ENCODE measurements around the gene TSPAN11. TPM values are rescaled to one million over a fixed set of nuclear protein-coding genes. Genes with fewer than 3 reads are reported as not detected.

Gene TSPAN11
- total RNA-seq, 1 experiment from 2014 or later, result 0.48 TPM

DNA sequence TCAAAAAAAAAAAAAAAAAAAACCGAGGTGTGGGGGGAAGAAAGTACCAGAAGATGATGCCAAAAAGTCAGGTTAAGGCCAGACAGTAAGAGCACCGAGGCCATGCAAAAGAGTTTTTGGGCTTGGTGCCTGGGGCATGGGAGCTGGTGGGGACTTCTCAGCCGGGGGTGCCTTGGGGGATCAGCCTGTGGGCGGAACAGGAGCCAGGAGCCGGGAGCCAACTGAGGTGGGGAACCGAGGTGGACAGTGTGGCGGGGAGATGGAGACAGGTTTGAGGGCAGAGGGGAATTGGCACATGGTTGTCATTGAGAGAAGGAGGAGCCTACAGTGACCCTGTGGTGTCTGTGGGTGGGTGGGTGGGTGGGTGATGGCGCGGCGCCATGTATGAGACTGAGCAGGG, 33.2 kb downstream of the TSPAN11 start:
- DNase-seq (ENCODE audit: low read depth), result no peak

DNA sequence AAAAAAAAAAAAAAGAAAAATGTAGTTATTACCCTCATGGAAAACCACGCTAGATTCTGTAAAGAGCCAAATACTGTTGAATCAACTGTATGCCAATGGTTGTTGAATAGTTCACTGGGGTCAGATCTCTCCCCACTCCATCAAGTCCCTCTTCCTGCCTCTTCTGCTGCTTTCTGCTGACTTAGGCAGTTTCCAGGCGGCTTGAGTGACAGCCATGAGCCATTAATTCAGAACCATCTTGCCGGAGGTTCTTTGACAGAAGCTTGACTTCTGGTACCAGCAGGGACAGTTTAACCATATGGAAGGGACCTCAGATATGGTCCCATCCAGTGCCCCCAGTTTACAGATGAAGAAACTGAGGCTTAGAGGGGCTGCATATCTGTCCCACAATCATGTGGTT, 34.5 kb downstream of the TSPAN11 start:
- DNase-seq (ENCODE audit: low read depth), result no peak

DNA sequence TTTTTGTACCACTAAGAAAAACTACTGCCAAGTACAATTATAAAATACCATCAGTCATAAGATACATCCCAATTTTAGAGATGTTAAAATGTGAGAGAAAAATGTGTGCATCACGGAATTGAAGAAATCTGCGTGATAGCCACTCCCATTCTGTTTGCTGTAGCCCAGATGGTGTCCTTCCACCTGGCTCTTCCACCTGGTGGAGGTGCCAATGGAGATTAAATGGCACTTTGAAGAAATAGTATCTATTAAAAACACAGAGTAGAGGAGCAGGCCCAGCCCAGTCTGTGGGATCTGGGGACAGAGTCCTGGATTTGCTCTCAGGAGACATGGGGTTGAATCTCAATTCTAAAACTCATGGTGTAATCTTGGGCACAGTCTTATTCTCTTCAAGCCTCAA, 35.5 kb downstream of the TSPAN11 start:
- DNase-seq (ENCODE audit: low read depth), result no peak

DNA sequence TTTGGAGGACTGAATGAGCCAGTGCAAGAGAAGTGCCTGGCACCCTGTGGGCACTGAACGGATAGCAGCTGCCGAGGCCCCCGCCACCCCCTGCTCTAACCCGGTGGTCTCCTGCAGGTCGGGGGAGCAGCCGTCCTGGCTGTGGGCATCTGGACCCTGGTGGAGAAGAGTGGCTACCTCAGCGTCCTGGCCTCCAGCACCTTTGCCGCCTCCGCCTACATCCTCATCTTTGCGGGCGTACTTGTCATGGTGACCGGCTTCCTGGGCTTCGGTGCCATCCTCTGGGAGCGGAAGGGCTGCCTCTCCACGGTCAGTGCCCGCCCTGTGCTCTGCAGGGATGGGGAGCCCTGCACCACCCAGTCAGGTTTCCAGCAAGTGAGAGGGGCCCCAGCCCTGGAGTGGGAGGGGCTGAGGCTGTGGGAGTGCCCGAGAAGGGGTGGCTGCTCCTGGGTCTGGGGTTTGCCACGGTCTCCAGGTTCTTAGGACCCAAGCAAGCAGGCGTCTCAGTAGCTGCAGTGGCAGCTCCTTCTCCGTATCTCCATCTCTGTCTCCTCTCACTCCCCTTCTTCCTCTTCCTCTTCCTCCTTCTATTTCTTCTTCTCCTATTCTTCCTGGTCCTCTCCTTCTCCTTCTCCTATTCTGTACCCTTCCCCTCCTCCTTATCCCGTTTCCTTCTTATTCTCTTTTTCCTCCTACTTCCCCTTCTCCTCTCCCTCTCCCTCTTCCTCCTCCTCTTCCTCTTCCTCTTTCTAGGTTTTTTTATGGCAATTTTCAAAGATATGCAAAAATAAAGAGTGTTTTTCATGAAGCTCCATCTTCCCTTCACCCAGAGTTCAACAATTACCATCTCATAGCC, 37.4 kb downstream of the TSPAN11 start:
- DNase-seq (ENCODE audit: low read depth), result no peak

DNA sequence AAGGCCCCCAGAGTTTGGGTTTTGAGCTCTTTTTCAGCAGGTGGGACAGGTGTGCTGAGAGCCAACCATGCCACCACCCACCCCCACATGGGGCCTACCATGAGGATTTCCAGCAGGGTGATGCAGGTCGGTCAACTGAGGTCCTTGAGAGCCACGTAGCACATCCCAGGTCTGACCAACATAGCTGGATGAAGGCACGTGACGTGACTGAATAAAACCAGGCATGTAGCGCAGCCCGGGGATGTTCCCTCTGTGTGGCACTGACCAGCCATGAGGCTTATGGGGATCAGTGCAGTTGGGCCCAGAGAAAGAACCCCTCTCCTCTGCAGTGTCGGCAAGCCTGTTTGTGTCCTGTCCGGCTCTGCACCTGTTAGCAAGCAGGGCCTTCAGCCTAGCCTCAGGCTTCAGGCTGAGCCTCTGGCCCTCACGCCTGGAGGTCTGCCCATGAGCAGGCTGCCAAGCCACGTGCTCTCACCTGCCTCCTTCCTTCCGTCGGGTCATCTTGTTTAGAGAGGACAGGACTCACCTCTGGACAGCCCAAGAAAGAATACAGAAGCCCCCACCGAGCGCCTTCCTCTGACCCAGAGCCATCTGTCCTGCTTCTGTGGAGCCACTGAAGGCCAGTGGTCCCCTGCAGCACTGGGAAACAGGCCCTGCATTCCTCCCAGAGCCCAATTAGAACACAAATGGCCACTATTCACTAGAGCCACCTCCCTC, 38.5 kb downstream of the TSPAN11 start:
- DNase-seq (ENCODE audit: low read depth), result no peak

DNA sequence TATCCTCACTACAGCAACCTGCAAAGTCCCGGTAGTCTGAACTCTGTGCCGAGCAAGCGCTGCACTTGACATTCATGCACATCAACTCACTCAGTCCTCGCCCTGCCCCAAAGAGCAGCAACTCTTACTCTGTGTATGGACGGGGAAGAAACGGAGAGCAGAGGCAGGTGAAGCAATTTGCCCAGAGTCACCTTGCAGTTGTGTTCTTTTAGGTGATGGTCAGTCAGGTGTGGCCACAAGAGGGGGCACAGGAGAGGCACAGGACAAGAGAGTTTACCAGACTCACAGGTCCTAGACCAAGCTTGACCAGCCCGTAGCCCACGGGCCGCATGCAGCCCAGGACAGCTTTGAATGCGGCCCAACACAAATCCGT, 39.1 kb downstream of the TSPAN11 start:
- DNase-seq (ENCODE audit: low read depth), result no peak

DNA sequence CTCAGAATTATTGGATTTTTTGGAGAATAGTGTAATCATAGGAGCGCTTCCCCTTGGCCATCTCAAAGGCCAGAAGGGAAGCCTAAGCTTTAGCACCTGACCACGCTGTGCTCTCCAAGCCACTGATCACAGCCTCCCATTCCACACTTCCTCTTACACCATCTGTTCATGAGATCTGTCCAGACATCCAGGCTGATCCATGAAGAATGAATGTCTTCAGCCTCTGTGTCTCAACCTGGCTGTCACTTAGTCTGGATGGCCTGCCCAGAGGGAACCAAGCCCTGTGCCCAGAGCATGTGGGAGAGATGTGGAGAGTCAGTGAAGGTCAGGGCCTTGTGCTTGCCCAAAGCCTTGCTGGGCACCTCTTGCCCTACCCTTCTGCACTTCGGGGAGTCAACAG, 40.5 kb downstream of the TSPAN11 start:
- no peak for DNase-seq (ENCODE audit: low read depth)

DNA sequence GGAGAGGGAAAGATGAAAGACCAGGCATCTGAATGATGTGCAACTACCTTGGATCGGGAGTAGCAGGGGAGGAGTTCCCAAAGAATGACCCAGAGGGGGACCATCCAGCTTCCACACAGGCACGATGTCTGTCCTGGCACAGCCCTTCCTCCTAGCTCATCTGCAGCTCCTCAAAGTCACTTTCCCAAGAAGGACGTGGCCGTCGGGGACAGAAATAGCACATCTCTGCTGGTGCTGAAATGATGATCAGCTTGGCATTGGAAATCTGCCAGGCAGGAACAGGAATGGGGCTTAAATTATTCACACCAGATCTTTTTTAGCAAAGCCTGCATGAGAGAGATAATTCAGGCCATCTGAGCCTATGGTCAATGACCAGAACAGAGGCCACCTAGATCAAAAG, 41.7 kb downstream of the TSPAN11 start:
- peak; percentile 23 for DNase-seq (ENCODE audit: low read depth)

DNA sequence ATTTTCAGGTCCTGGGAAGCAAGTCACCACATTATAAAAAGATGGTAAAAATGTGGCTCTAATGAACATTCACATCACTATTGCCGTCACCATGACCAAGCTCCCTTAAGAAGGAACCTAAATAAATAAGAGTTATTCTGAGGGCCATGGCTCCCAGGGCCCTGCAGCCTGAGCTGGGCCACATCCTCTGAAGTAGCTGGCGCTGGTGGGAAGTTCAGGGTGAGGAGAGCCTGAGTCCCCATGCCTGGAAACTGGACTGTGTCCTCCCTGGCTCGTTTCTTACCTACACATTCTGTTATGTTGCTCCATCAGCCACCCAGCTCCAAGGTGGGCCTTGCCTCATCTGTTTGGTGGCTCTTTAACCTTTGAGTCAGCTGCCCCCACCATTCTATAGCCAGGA, 42.5 kb downstream of the TSPAN11 start:
- DNase-seq (ENCODE audit: low read depth), result no peak

DNA sequence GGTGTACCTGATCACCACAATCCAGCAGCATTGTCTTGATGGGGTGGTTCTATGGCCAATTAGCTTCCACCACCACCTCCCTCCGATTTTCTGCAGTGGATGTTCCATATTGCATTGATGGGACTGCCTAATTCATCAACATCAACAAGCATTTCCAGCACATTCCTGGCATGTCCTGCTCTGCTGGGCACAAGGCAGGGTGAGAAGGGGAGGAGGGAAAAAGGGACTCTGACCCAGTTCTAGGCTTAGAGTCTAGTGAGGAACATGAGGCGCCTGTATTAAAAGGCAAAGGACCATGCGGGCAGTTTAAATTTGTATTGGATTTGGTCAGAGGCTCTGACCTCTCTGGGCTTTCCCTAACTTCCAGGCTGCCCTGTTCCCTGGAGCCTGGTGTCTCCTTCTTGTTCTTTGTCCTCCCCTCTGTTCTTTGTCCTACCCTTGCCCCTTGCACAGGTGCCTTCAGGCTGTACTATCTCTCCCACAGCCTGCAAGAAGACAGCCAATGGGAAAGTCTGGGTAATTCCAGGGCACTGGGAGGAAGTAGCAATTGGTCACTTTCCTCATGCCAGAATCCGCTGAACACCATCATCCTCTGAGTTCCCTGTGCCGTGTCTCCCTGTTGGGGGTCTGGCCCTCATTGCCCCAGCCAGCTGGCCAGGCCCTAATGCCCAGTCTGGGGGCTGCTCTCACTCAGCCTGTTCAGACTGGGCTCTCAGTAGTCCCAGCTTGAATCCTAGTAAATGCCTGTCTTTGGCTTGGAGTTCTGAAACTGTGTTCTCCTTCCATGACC, 43.3 kb downstream of the TSPAN11 start:
- DNase-seq (ENCODE audit: low read depth), result no peak

DNA sequence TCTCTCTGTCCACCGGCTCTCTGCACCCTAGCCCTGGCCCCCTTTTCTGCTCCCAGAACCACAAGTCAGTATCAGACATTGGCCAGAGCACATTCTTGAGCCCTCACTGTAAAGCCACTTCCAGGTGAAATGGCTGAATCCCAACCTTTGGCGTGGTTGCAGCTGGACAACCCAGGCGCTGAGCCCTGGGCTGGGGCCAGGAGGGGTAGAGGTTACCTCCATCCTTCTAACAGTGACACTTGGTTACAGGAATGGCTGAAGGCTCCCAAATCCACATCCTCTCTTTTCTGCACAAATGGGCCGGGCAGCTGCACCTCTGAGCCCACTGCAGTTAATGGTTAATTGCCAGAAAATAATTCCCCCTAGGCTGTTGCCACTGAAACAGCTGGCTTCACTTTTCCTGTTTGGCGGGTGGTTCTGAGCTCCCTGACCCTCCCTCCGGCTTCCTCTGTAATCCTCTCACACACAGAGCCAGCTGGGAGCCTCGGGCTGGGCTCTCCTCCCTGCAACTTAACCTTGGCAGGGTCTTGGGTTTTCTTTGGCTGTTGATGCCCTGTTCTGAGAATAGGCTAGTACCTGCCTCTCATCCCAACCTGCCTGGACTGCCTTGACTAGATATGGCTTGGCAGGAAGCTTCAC, 44.1 kb downstream of the TSPAN11 start:
- DNase-seq (ENCODE audit: low read depth), result peak; percentile 65

DNA sequence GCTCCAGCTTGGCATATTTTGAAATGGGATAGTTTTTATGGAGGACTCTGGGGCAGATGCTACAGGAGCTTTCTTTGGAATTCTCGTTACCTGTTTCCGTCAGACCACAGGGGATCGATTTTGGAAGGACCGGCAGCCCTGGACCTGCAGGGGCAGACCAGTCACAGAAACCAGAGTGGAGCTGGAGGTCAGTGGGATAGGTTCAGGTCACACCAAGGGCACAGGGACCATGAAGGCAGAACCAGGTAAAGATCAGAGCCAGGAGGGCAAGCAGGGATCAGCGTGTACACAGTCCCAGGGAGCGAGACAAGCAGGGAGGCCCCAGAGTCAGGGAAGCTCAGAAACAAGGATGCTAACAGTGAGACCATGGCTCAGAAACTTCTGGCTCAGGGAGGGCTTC, 45.5 kb downstream of the TSPAN11 start:
- no peak for DNase-seq (ENCODE audit: low read depth)

DNA sequence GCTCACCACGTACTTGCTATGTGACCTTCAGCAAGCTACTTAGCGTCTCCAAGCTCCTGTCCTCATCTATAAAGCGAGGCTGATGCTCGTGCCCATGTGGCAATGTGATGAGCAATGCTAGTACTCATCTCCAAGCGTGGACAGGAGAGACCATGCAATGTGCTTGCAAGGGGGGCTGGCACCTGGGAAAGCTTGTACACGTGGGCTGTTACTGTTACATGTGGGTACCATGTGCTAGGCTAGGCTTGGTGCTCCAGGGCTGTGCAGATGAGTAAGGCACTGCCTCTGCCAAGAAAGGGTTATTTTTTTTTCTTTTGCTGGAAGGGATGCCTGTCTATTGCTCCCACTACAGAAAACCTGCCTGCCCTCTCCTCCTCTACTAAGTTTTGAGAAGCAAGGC, 46.6 kb downstream of the TSPAN11 start:
- peak; percentile 70 for DNase-seq (ENCODE audit: low read depth)

DNA sequence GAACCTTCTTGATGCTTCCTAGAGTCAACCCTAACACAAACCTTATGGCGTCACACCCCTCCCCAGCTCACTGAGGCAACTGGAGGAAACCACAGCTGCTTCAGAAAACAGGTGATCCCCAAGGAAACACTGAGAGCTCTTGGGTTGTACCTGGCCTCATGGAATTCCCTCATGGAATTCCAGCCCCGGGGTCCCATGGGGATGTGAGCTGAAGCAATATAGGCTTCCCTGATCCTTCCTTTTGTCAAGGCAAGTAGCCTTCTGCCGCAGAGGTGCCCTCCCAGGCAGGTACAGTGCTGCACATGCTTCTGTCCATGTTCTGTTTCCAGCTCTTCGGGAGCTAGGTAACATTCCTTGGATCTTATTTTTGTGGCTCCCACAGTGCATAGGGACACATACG, 47.3 kb downstream of the TSPAN11 start:
- DNase-seq (ENCODE audit: low read depth), result no peak

DNA sequence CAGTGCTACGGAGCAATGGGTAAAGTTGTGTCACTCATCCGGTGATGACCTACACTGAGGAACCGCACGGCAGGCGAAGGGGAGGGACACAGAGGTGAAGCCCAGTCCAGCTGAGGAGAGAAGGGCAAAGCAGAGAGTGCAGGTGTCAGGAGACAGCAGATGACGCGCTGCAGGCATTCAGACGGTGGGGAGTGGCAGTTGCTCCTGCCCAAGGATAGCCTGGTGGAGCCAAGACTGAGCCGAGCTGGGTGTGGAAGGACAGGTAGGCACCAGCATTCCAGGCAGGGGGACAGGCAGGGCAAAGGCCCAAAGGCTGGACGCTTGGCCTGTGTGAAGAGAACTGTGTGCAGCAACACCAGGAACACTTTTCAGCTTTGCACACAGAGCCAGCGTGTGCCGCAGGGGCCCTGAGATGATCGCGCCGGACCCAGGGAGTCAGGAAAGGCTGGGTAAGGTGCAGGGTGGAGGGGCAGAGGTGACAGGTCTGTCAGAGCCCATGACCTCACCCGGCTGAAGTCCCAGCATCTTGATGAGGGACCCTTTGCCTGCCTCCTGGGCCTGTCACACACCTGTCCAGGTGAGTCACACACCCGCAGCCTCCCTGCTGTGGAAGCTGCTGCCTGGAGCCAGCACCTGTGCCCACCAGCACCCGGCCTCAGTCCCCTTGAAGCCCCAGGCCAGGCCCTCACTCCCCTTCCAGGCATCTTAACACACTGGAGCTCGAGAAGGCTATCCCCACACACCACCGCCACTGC, 48.4 kb downstream of the TSPAN11 start:
- no peak for DNase-seq (ENCODE audit: low read depth)

DNA sequence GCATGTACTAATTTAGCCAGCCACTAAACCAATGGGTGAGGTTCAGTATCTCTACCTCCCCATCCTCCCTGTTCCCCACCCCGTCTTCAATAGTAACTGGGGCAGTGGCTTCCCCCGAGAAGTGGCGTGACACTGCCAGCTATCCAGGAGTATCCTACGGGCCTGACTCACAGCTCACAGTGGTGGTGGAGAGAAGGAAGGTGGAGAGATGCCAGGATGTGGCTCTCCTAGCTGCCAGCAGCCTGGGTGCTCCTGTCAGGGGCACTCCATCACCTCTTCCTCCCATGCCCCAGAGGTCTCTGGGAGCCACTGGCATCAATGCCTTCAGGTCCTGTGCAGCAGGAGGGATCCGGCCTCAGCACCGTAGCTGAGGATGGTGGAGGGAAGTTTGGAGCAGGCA, 49.0 kb downstream of the TSPAN11 start:
- DNase-seq (ENCODE audit: low read depth), result peak; percentile 42

DNA sequence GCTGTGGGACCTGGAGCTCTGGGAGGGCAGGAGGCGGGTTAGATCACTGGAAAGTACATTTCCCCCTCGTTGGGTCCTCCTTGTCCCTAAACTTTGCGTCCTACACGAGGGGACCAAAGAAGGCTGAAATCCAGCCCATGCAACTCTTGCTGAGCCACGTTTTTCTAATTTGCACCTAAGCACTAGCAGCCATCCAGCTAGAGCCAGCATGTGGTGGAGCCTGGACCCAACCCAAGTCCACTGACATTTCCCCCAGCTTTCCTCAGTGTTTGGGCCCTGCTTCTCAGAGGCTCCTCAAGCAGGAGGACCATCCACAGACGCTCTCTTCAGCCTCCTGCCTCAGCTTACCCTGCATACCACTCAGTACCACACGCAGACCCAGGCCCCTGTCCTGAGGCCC, 49.7 kb downstream of the TSPAN11 start:
- DNase-seq (ENCODE audit: low read depth), result no peak

DNA sequence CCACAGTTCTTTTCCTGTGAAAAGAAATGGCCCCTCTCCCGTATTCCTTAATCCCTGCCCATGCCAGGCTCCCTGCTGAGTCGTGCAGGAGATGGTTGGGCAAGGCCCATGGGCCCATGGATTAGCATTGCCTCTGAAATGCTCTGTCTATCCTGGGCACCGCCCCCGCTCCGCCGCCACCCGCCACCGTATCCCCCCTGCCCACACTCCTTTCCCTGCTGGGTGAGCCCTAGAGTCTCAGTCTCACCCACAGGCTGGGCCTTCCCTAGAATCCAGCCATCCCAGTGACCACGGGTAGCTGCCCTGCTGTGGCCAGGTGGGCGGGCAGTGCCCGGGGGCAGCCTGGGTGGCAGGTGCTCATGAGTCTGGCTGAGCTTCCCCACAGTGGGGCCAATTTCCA, 50.6 kb downstream of the TSPAN11 start:
- no peak for DNase-seq (ENCODE audit: low read depth)

DNA sequence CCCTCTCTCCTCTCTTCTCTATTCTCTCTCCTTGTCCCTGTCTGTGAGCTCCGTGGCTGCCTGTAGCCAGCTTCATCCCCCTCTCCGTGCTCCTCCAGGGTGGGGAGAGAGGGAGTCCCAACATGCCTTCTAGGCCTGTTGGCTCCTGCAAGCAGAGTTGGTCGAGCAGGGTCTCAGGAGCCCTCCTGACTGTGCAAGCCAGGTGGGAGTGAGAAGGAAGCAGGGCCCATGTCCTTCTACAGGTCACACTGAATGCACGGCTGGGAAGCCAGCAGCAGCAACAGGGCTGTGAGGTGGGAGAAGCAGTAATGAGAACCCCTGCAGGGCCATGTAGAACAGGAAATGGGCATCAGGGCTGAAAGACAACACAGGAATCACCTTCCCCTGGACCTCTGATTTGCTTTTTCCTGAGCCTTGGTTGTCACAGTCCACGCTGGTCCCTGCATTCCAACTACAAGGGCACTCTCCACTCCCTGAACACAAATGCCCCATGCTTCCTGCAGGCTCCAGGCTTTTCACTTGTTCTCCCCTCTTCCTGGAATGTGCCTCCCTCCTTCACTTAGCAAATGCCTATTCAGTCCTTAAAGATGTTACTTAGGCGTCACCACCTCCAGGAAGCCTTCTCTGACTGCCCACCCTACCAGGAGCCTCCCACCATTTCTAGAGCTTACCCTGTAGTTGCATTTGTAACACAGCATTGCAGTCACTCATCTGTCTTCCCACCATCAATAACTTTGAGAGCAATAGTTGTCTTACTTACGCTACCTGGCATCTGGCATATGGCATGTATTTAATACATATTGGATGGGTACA, 51.2 kb downstream of the TSPAN11 start:
- no peak for DNase-seq (ENCODE audit: low read depth)

DNA sequence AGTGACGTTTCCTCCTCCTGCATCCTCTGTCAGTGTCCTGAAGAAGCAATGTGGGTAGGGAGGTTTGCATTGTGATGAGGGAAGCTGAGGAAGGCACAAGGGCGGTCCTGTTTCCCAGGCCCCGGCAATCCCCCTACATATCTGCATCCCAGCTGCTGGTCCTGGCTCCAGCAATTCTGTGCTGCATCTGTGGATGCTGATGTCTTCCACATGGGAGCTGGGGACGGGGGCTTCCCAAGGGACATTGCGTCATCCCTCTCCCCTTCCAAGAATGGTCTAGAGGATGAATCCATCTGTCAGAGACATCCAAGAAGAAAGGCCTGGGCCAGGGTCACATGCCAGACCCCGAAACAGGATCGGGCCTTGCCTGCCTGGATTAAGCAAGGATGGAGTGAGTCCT, 52.1 kb downstream of the TSPAN11 start:
- peak; percentile 28 for DNase-seq (ENCODE audit: low read depth)

Measured in RPMI7951 (cell line).